ENCODE data around the gene GGA1.

Gene GGA1

GRCh38 chr22:37659897-37660708 is 51.5 kb downstream of the GGA1 start:
- peaks cover 46% of the 10 kb centered on the region for H3K4me1 Mint-ChIP-seq
- no peak for DNase-seq
- H3K27me3 Mint-ChIP-seq (ENCODE audit: low read depth, poor library complexity), result no peaks in the 10 kb centered on the region
- peak overlapping the region; percentile 71 for H3K27ac Mint-ChIP-seq
- H3K9me3 Mint-ChIP-seq, result no peaks in the 10 kb centered on the region
- no peak for TF ChIP-seq CTCF (IDR thresholded peaks at IDR 0.05)
- peak overlapping the region; percentile 86 for H3K4me3 Mint-ChIP-seq
- peaks cover 6% of the 10 kb centered on the region for H3K36me3 Mint-ChIP-seq (ENCODE audit: low read depth)

- Mint-ChIP-seq H3K27me3 (ENCODE audit: low read depth, poor library complexity) (no peaks in the 10 kb centered on the region), H3K36me3 (ENCODE audit: low read depth) (peaks cover 6% of the 10 kb centered on the region), H3K27ac (no peak overlapping the region), H3K9me3 (no peaks in the 10 kb centered on the region), H3K4me3 (peak overlapping the region; percentile 86), H3K4me1 (peaks cover 46% of the 10 kb centered on the region)
- no peak for TF ChIP-seq CTCF (IDR thresholded peaks at IDR 0.05)
- no peak for DNase-seq
These were observed 52.0 kb downstream of the GGA1 start for GRCh38 chr22:37660709-37661045.

GRCh38 chr22:37661160-37661924 is 52.7 kb downstream of the GGA1 start:
- H3K4me3 Mint-ChIP-seq, result peak overlapping the region; percentile 86
- peak overlapping the region; percentile 43 for H3K27ac Mint-ChIP-seq
- DNase-seq, result no peak
- H3K27me3 Mint-ChIP-seq (ENCODE audit: low read depth, poor library complexity), result no peaks in the 10 kb centered on the region
- H3K9me3 Mint-ChIP-seq, result no peaks in the 10 kb centered on the region
- peaks cover 48% of the 10 kb centered on the region for H3K4me1 Mint-ChIP-seq
- TF ChIP-seq CTCF (IDR thresholded peaks at IDR 0.05), result no peak
- H3K36me3 Mint-ChIP-seq (ENCODE audit: low read depth), result peaks cover 12% of the 10 kb centered on the region

GRCh38 chr22:37662039-37662438 is 53.4 kb downstream of the GGA1 start:
- no peak for TF ChIP-seq CTCF (IDR thresholded peaks at IDR 0.05)
- Mint-ChIP-seq H3K27me3 (ENCODE audit: low read depth, poor library complexity) (no peaks in the 10 kb centered on the region), H3K36me3 (ENCODE audit: low read depth) (peaks cover 19% of the 10 kb centered on the region), H3K4me3 (no peak overlapping the region), H3K4me1 (peaks cover 55% of the 10 kb centered on the region), H3K27ac (peak overlapping the region; percentile 93), H3K9me3 (no peaks in the 10 kb centered on the region)
- no peak for DNase-seq

GRCh38 chr22:37663521-37664140 is 55.0 kb downstream of the GGA1 start:
- no peak for TF ChIP-seq CTCF (IDR thresholded peaks at IDR 0.05)
- Mint-ChIP-seq H3K27ac (peak overlapping the region; percentile 72), H3K9me3 (no peaks in the 10 kb centered on the region)

More at GRCh38 chr22:37663521-37664140, 55.0 kb downstream of the GGA1 start:
- Mint-ChIP-seq H3K36me3 (ENCODE audit: low read depth) (peaks cover 32% of the 10 kb centered on the region), H3K27me3 (ENCODE audit: low read depth, poor library complexity) (no peaks in the 10 kb centered on the region), H3K4me3 (no peak overlapping the region), H3K4me1 (peaks cover 57% of the 10 kb centered on the region)
- DNase-seq, result no peak

Data from nephron progenitor cell (in vitro differentiated cells).